MM.1S (cell line): ENCODE results near the gene PCDH19.
A peak's percentile ranks its signal among the peaks of the same experiment; 100 is the strongest.

Experiments
- EZH2 ChIP-seq: fragments of 300-600 bp; sonication (generic); optimal IDR thresholded peaks from 2 replicates; pipeline ENCODE3; 2017; ENCODE audit warnings: low read depth, mild to moderate bottlenecking, antibody characterized with exemption, low read length, mixed read lengths
- EZH2phosphoT487 ChIP-seq: fragments of 300-600 bp; sonication (generic); IDR thresholded peaks from 2 replicates; pipeline ENCODE4 v1.6.1; 2018; ENCODE audit warnings: antibody characterized with exemption, low read length
- TF ChIP-seq, protein P1 (sequence below): fragments of 300-600 bp; sonication (generic); IDR thresholded peaks from 2 replicates; pipeline ENCODE4 v1.5.1; 2016; ENCODE audit warnings: antibody characterized with exemption, low read length, mixed read lengths

DNA sequence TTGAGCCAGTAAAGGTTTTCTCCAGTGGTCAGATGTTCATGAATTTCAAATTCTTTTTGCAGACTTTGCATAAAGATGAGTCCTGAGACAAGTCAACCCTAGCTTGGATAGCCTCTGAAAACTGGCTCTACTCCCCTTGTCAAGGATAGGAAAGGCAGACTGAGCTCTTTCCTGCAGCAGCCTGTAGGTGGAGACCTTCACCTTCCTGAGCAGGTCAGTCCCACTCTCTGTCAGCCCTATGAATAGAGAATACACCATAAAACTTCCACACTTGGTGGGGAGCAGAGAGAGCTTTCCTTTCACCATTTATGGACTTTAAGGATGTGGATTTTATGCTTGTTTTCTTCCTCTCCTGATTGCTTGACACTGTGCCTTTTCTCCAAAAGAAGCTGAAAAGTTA lies 41.9 kb downstream of the PCDH19 start:
- TF ChIP-seq, protein P1, sequence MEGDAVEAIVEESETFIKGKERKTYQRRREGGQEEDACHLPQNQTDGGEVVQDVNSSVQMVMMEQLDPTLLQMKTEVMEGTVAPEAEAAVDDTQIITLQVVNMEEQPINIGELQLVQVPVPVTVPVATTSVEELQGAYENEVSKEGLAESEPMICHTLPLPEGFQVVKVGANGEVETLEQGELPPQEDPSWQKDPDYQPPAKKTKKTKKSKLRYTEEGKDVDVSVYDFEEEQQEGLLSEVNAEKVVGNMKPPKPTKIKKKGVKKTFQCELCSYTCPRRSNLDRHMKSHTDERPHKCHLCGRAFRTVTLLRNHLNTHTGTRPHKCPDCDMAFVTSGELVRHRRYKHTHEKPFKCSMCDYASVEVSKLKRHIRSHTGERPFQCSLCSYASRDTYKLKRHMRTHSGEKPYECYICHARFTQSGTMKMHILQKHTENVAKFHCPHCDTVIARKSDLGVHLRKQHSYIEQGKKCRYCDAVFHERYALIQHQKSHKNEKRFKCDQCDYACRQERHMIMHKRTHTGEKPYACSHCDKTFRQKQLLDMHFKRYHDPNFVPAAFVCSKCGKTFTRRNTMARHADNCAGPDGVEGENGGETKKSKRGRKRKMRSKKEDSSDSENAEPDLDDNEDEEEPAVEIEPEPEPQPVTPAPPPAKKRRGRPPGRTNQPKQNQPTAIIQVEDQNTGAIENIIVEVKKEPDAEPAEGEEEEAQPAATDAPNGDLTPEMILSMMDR = peak; percentile 37
- TF ChIP-seq EZH2 (no peak), EZH2phosphoT487 (no peak)
